Heart left ventricle (tissue), 13 donors: Measurements from ENCODE around the gene CAMK2D.

ENCODE experiments used
- CTCF ChIP-seq, 12 donors: fragments of 200-600 bp; sonication (generic) in 4 of 12; IDR thresholded peaks; one replicate each; pipeline versions ENCODE4 v1.5.0 to v1.8.0; 2018 to 2022; ENCODE audit warnings: antibody characterized with exemption in 12 of 12, mild to moderate bottlenecking in 5 of 12
- POLR2A ChIP-seq, 2 donors: fragments of 450-650 bp; IDR thresholded peaks; one replicate each; pipeline ENCODE4 v1.6.1; 2017; ENCODE audit warnings: antibody characterized with exemption in 2 of 2, mild to moderate bottlenecking in 2 of 2, moderate library complexity in 2 of 2
- donor health status: ischemic (EF 13 %, LVEDD 7.1; RV severe dilation, severe dysfunction).
- donor health status: DM: no; HTN: yes; CAD: no.
- donor health status: DM: no; HTN: no; CAD: no.
- donor health status: ischemic (EF 25% LVEDD 6.9; RV normal size, moderate dysfunction).
- donor health status: ischemic (EF 25% LVEDD 5.7; RV mildly dilated, moderate dysfunction).
- donor health status: ischemic (EF 35%, LVEDD 5.7; RV mildly dilated, moderate dysfunction).
- donor health status: nonischemic (EF 11% LVEDD 7.7; RV severe dilation, severe dysfunction).
- donor health status: DM: yes; HTN: yes; CAD: no.
- donor health status: PGD.
- donor health status: ischemic (EF 29% LVEDD 5.4; RV normal size, mild dysfunction).
- donor health status: nonischemic (EF 23%, LVEDD 6.1; RV moderate dilation, normal function).

- TF ChIP-seq CTCF (IDR thresholded peaks at IDR 0.05) (no peak), POLR2A (IDR thresholded peaks at IDR 0.05) (no peak)
Observed at GRCh38 chr4:113618205-113618604, 143.3 kb downstream of the CAMK2D start.
